ENCODE measurements around the gene RNF167.

GRCh38 chr17:4895121-4895520 is 44.9 kb upstream of the RNF167 start:
- TF ChIP-seq CEBPB (IDR thresholded peaks at IDR 0.05; ENCODE audit: low read depth, low read length) (no peak), CTCF (IDR thresholded peaks at IDR 0.05; ENCODE audit: control extremely low read depth in 1 of 3, insufficient read depth in 1 of 3, low read depth in 1 of 3, low read length in 3 of 3) (no peak), CBX8 (IDR thresholded peaks at IDR 0.05; ENCODE audit: borderline replicate concordance, low read depth, low read length) (no peak), POLR2A (IDR thresholded peaks at IDR 0.05; ENCODE audit: control extremely low read depth in 1 of 2, low read depth in 2 of 2, low read length in 2 of 2) (no peak), CHD1 (IDR thresholded peaks at IDR 0.05; ENCODE audit: low read depth, low read length) (no peak), PHF8 (conservative IDR thresholded peaks at IDR 0.05; ENCODE audit: low read depth, low read length) (no peak), TCF12 (IDR thresholded peaks at IDR 0.05; ENCODE audit: low read depth, low read length) (no peak), TAF1 (IDR thresholded peaks at IDR 0.05; ENCODE audit: low read depth, low read length) (no peak), JUN (IDR thresholded peaks at IDR 0.05; ENCODE audit: low read depth, low read length) (no peak), ATF3 (IDR thresholded peaks at IDR 0.05; ENCODE audit: insufficient read depth, low read depth, low read length) (no peak), RBBP5 (IDR thresholded peaks at IDR 0.05; ENCODE audit: borderline replicate concordance, low read depth, low read length) (no peak), ZNF274 (IDR thresholded peaks at IDR 0.05; ENCODE audit: borderline replicate concordance, extremely low read depth, low read length) (no peak), JUND (IDR thresholded peaks at IDR 0.05; ENCODE audit: low read length) (no peak), MAX (IDR thresholded peaks at IDR 0.05) (no peak)
